Neural cell (in vitro differentiated cells): ENCODE results near the gene MUS81. TPM values are rescaled to one million over a fixed set of nuclear protein-coding genes. Genes with fewer than 3 reads are reported as not detected.
"Not testable (repeated sequence)": the region's sequence is repeated elsewhere in the genome, so short reads cannot be mapped to it uniquely, and the experiment has no call there.

ENCODE experiments used
- H2AFZ ChIP-seq: fragments of 200-600, 300-800 bp; sonication (generic), shearing (Covaris generic); 2 replicates; pipeline ENCODE4 v1.6.0; 2014; ENCODE audit warnings: low read depth, mild to moderate bottlenecking, antibody characterized with exemption, low read length, moderate library complexity
- H3F3A ChIP-seq: fragments of 200-600 bp; shearing (Covaris generic); 2 replicates; pipeline ENCODE4 v1.6.1; 2016; ENCODE audit warnings: mild to moderate bottlenecking, moderate library complexity, mixed read lengths, antibody characterized with exemption, low read length; ENCODE audit not compliant: insufficient read depth, poor library complexity, severe bottlenecking
- H3K27ac ChIP-seq: fragments of 200-600, 300-800 bp; sonication (generic), shearing (Covaris generic); 2 replicates; pipeline ENCODE4 v1.5.1; 2014; ENCODE audit warnings: mild to moderate bottlenecking, low read length, moderate library complexity
- H3K27me3 ChIP-seq: fragments of 300-800, 200-600 bp; sonication (generic), shearing (Covaris generic); 2 replicates; pipeline ENCODE4 v1.6.0; 2014; ENCODE audit warnings: mild to moderate bottlenecking, low read depth, low read length, moderate library complexity; ENCODE audit not compliant: insufficient read depth
- H3K36me3 ChIP-seq: fragments of 300-800, 200-600 bp; sonication (generic), shearing (Covaris generic); 2 replicates; pipeline ENCODE4 v1.5.1; 2014; ENCODE audit warnings: mild to moderate bottlenecking, antibody characterized with exemption, low read length, moderate library complexity; ENCODE audit not compliant: insufficient read depth
- H3K4me2 ChIP-seq: fragments of 300-800, 200-600 bp; sonication (generic), shearing (Covaris generic); 2 replicates; pipeline ENCODE4 v1.6.0; 2014; ENCODE audit warnings: mild to moderate bottlenecking, low read length
- H3K4me3 ChIP-seq: fragments of 300-800, 200-600 bp; sonication (generic), shearing (Covaris generic); 2 replicates; pipeline ENCODE4 v1.5.1; 2014; ENCODE audit warnings: mild to moderate bottlenecking, low read length, moderate library complexity
- H3K79me2 ChIP-seq: fragments of 200-600 bp; shearing (Covaris generic); replicated peaks from 2 replicates; pipeline ENCODE4 v1.6.0; 2014; ENCODE audit warnings: mild to moderate bottlenecking, low read length, moderate library complexity; ENCODE audit not compliant: insufficient read depth
- H3K9ac ChIP-seq: fragments of 300-800, 200-600 bp; sonication (generic), shearing (Covaris generic); 2 replicates; pipeline ENCODE4 v1.6.1; 2016; ENCODE audit warnings: mild to moderate bottlenecking, low read length, mixed read lengths
- H3K9me2 ChIP-seq: fragments of 200-600 bp; shearing (Covaris generic); 2 replicates; pipeline ENCODE4 v1.6.1; 2016; ENCODE audit warnings: mild to moderate bottlenecking, low read length, mixed read lengths; ENCODE audit not compliant: insufficient read depth
- H3K9me3 ChIP-seq: fragments of 200-600, 300-800 bp; sonication (generic), shearing (Covaris generic); 2 replicates; pipeline ENCODE4 v1.6.1; 2016; ENCODE audit warnings: mild to moderate bottlenecking, mixed run types, low read length, moderate library complexity, mixed read lengths
- H4K20me1 ChIP-seq: fragments of 200-600 bp; shearing (Covaris generic); 2 replicates; pipeline ENCODE4 v1.6.1; 2016; ENCODE audit warnings: mild to moderate bottlenecking, mixed run types; ENCODE audit not compliant: insufficient read depth
- MXI1 ChIP-seq: fragments of 450-650 bp; conservative IDR thresholded peaks from 2 replicates; pipeline ENCODE4 v1.6.1; 2014; ENCODE audit warnings: antibody characterized with exemption, mild to moderate bottlenecking; ENCODE audit not compliant: poor library complexity, severe bottlenecking
- polyA plus RNA-seq: library from polyadenylated mRNA; depleted of rRNA; stranded (reverse); fragments of >200 nt; gene quantifications from 2 replicates; pipeline ENCODE4 v1.2.3, GENCODE V29; 2014
- TF ChIP-seq, protein P1 (sequence below): IDR thresholded peaks from 2 replicates; pipeline ENCODE4 v1.6.1; 2012; ENCODE audit warnings: borderline replicate concordance
- TF ChIP-seq, protein P2 (sequence below): fragments of 450-650 bp; IDR thresholded peaks from 2 replicates; pipeline ENCODE4 v1.5.1; 2014; ENCODE audit warnings: antibody characterized with exemption, mild to moderate bottlenecking, moderate library complexity; ENCODE audit not compliant: poor library complexity, severe bottlenecking

MUS81 gene
- polyA plus RNA-seq, 1 donor from 2014 or later = 183 TPM

DNA sequence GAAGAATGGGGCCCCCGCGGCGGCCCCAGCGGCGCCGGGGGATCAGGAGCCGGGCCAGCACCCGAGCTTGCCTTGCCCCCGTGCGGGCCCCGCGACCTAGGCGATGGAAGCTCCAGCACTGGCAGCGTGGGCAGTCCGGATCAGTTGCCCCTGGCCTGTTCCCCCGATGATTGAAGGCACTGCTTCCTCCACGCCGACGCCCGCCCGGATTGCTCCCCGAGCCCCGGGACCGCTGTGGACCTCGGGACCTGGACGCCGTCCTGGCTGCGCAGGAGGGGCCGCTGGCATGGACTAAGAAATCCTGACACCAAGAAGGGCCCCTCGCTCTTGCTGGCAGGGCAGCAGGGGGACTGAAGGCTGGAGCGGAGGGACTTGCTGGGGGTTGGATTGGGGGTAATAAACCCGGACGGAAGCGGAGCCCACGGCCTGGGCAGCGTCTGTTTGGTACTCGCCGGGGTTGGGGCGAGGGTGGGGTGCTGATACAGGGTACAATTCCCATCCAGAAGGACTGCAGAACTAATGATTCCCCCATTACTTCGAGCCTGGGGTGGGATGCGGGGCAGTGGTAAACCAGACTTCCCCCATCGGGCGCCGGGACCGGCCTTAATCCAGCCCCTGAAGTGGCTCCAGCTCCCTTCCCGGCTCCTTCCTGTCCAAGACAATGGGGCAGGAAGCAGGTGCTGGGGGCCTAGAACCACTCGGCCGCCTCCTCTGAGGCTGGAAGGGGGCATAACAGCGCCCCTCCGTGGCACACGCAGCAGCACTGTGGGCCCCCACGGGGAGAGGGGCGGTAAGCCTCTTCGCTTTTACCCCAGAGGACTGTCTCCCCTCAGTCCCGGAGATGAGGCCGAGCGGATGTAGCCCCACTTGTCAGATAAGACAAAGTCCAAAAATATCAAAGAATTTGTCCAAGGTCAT is 31.2 kb downstream of the MUS81 start:
- no peaks in the 10 kb centered on the region for H4K20me1 ChIP-seq
- H3K9me2 ChIP-seq = no peaks in the 10 kb centered on the region
- peaks cover 4% of the 10 kb centered on the region for H3F3A ChIP-seq
- H3K27ac ChIP-seq = peak overlapping the region; percentile 83
- peak overlapping the region; percentile 90 for H3K9ac ChIP-seq
- H2AFZ ChIP-seq = no peak overlapping the region
- H3K27me3 ChIP-seq = no peaks in the 10 kb centered on the region
- no peaks in the 10 kb centered on the region for H3K36me3 ChIP-seq
- TF ChIP-seq, protein P1, sequence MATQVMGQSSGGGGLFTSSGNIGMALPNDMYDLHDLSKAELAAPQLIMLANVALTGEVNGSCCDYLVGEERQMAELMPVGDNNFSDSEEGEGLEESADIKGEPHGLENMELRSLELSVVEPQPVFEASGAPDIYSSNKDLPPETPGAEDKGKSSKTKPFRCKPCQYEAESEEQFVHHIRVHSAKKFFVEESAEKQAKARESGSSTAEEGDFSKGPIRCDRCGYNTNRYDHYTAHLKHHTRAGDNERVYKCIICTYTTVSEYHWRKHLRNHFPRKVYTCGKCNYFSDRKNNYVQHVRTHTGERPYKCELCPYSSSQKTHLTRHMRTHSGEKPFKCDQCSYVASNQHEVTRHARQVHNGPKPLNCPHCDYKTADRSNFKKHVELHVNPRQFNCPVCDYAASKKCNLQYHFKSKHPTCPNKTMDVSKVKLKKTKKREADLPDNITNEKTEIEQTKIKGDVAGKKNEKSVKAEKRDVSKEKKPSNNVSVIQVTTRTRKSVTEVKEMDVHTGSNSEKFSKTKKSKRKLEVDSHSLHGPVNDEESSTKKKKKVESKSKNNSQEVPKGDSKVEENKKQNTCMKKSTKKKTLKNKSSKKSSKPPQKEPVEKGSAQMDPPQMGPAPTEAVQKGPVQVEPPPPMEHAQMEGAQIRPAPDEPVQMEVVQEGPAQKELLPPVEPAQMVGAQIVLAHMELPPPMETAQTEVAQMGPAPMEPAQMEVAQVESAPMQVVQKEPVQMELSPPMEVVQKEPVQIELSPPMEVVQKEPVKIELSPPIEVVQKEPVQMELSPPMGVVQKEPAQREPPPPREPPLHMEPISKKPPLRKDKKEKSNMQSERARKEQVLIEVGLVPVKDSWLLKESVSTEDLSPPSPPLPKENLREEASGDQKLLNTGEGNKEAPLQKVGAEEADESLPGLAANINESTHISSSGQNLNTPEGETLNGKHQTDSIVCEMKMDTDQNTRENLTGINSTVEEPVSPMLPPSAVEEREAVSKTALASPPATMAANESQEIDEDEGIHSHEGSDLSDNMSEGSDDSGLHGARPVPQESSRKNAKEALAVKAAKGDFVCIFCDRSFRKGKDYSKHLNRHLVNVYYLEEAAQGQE = no peak
- TF ChIP-seq, protein P2, sequence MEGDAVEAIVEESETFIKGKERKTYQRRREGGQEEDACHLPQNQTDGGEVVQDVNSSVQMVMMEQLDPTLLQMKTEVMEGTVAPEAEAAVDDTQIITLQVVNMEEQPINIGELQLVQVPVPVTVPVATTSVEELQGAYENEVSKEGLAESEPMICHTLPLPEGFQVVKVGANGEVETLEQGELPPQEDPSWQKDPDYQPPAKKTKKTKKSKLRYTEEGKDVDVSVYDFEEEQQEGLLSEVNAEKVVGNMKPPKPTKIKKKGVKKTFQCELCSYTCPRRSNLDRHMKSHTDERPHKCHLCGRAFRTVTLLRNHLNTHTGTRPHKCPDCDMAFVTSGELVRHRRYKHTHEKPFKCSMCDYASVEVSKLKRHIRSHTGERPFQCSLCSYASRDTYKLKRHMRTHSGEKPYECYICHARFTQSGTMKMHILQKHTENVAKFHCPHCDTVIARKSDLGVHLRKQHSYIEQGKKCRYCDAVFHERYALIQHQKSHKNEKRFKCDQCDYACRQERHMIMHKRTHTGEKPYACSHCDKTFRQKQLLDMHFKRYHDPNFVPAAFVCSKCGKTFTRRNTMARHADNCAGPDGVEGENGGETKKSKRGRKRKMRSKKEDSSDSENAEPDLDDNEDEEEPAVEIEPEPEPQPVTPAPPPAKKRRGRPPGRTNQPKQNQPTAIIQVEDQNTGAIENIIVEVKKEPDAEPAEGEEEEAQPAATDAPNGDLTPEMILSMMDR = peak; percentile 51
- H3K4me3 ChIP-seq = peak overlapping the region; percentile 85
- H3K4me2 ChIP-seq = peak overlapping the region; percentile 84
- H3K79me2 ChIP-seq = peaks cover 5% of the 10 kb centered on the region
- H3K9me3 ChIP-seq = no peaks in the 10 kb centered on the region

DNA sequence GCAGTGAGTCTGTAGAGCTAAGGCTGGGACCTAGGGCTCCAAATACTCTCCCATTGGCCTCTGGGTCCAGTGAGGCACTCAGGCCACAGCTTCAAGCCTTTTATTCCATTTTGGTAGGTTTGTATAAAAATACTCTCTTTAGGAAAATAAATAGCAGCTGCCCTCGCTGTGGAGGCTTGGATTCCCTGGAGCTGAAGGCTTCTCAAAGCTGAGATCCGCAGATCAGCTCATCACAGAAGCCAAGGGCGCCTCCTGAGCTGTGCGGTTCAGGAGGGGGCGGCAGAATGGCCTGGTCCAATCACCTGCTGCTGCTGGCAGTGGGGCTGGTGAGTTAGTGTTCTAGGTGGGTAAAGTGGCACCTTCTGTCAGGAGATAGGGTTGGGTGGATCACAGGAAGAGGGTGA is 31.9 kb downstream of the MUS81 start:
- not testable (repeated sequence) for H3F3A ChIP-seq, H3K9me2 ChIP-seq, H2AFZ ChIP-seq, H3K27ac ChIP-seq, H3K36me3 ChIP-seq, H3K4me2 ChIP-seq, H3K9me3 ChIP-seq, H4K20me1 ChIP-seq, H3K27me3 ChIP-seq, H3K79me2 ChIP-seq
- Histone ChIP-seq H3K4me3 (peak overlapping the region; percentile 85), H3K9ac (peak overlapping the region; percentile 90)

DNA sequence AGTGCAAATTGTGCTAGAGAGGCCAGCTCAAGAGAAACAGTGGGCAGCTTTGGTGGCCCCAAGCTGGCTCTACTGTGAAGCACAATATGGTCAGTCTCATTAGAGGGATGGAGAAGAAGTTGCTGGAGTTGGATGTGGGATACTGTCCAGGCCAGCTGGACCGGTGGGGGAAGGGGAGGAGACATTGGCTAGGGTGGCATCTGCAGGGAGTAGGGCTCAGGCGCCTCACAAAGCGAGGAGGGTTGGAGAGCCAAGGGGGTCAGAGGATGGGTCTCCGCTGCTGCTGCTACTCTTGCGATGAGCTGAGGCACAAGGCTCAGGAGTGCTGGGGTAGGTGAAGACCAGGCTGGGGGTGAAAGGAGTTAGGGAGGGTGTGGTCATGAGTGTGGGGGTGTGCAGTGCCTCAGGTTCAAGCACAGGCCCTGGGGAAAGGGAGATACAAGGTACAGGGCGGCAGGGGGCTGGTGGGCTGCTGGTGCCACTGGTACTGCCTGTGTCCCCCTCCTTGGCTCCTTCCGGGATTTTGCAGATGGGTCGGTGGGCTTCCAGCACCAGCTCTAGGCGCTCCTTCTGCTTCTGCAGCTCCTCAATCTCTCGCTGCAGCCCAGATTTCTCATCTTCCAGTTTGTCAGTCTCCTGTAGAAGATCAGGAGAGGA is 32.6 kb downstream of the MUS81 start:
- Histone ChIP-seq H3K9me2 (no peaks in the 10 kb centered on the region), H2AFZ (no peak overlapping the region), H3K9me3 (no peaks in the 10 kb centered on the region), H3K79me2 (no peaks in the 10 kb centered on the region), H3F3A (peaks cover 4% of the 10 kb centered on the region), H3K27ac (no peak overlapping the region), H3K4me2 (no peak overlapping the region), H3K36me3 (no peaks in the 10 kb centered on the region), H3K4me3 (peak overlapping the region; percentile 85), H3K27me3 (peaks cover 5% of the 10 kb centered on the region), H4K20me1 (no peaks in the 10 kb centered on the region), H3K9ac (no peak overlapping the region)
- no peak for TF ChIP-seq MXI1
